ENCODE measurements around the gene SEL1L2.

Gene SEL1L2

DNA sequence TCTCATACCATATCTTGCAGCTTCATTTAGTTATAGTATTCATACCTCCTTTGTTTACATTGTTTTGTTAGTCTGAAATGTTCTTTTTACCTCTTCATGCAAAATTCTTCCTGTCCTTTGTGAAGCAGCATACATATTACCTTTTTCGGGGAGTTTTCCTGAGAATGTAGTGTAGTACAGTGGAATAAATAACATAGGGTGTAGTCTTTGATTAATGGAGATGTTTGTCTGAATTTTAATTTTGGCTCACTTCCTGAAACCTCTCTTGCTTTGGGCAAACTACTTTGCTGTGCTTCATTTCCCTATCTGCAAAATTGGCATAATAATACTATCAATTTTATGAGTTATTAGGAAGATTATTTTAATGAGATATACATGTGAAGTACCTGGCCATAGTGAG lies 10.5 kb upstream of the SEL1L2 start:
- TF ChIP-seq, protein P1, sequence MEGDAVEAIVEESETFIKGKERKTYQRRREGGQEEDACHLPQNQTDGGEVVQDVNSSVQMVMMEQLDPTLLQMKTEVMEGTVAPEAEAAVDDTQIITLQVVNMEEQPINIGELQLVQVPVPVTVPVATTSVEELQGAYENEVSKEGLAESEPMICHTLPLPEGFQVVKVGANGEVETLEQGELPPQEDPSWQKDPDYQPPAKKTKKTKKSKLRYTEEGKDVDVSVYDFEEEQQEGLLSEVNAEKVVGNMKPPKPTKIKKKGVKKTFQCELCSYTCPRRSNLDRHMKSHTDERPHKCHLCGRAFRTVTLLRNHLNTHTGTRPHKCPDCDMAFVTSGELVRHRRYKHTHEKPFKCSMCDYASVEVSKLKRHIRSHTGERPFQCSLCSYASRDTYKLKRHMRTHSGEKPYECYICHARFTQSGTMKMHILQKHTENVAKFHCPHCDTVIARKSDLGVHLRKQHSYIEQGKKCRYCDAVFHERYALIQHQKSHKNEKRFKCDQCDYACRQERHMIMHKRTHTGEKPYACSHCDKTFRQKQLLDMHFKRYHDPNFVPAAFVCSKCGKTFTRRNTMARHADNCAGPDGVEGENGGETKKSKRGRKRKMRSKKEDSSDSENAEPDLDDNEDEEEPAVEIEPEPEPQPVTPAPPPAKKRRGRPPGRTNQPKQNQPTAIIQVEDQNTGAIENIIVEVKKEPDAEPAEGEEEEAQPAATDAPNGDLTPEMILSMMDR (IDR thresholded peaks at IDR 0.05): no peak

DNA sequence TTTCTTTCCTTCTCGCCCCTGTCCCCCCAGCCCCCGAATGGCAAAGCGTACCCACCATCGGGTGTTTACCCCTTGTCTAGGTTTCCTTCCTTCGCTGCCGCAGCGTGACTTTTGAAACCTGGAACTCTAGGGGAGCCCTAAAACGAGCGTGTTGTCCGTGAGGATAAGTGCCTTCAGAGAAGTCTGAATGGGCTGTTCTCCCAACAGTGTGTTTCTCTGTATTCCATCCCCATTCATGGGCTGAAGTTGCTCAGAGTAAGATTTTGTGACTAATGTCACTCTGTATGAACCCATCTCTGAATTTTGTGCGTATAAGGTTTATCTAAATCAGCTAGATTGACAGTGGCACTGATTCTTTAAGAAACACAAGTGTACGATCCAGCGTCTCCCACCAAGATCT lies 5.9 kb upstream of the SEL1L2 start:
- TF ChIP-seq, protein P1 (IDR thresholded peaks at IDR 0.05): no peak

DNA sequence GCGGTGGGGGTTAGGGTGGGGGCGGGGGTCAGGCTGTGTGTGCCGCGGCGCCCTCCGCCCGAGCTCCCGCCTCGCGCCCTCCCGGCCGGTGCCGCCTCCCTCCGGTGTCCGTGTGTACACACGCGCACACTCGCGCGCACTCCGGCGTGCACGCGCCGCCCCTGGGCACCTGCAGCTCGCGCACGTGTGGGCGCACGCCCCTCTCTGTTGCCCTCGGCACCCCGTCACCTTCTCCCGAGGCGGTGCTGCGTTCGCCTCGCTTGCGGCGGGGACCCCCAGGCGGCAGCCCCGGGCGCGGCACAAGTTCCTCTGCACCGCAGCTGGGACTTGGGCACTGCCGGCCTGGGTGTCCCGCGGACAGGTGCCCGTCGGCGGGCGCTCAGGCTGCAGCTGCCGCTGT lies 5.4 kb upstream of the SEL1L2 start:
- TF ChIP-seq, protein P1 (IDR thresholded peaks at IDR 0.05): no peak

DNA sequence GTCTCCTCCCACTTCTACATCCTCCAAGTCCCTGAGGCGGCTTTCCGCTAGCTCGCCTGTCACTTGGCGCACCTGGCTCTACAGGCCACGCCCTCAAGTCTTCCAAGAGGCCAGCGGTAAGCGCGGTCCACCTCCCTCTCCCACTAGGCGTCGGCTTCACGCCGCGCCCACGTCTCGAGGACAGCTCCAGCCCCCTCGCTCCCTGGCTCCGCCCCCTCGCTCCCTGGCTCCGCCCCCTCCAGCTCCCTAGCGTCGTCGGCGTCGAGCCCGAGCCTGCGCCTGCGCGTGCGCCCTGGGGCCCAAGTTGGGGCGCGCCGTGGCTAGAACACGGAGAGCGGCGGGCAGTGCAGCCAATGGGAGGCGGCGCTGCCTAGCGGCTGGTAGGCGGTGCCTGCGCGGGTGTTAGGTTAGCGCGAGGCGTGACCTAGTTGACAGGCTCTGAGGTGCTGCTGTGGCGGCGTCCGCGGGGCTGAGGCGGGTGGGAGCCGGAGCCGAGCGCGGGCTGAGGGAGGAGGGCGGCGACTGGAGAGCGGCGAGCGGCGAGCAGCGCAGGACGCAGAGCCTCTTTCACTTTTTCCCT lies 4.8 kb upstream of the SEL1L2 start, which contains the start of gene MACROD2:
TSS of gene MACROD2 (plus strand) at position 431 of the 580 bp plus-strand sequence.
- TF ChIP-seq, protein P1 (IDR thresholded peaks at IDR 0.05): no peak

DNA sequence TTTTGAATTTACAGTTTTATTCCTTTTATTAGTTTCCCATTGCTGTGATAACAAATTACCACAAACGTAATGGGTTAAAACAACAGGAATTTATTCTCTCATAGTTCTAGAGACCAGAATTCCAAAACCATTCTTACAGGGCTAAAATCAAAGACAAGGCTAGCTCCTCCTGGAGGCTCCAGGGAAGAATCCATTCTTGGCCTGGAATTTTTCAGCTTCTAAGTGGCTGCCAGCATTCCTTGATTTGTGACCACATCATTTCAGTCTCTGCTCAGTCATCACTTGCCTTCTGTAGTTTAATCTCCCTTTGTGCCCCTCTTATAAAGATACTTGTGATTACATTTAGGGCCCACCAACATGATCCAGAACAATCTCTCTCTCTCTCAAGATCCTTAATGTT lies 897 bp upstream of the SEL1L2 start:
- TF ChIP-seq, protein P1 (IDR thresholded peaks at IDR 0.05): no peak

DNA sequence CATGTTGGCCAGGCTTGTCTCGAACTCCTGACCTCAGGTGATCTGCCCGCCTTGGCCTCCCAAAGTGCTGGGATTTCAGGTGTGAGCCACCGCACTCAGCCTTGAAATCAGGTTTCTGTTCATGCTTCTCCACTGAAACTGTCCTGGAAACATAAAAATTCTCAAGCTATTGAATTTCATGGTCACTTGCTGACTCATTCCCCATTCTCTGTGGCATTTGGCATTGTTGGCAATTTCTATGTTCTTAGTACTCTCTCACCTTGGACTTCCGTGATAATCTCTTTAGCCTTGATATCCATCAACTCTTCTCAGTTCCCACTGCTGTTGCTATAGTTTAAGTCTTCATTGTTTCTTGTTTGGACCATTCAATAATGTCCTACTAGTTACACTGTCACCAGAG lies 6.2 kb downstream of the SEL1L2 start:
- TF ChIP-seq, protein P1 (IDR thresholded peaks at IDR 0.05): no peak

DNA sequence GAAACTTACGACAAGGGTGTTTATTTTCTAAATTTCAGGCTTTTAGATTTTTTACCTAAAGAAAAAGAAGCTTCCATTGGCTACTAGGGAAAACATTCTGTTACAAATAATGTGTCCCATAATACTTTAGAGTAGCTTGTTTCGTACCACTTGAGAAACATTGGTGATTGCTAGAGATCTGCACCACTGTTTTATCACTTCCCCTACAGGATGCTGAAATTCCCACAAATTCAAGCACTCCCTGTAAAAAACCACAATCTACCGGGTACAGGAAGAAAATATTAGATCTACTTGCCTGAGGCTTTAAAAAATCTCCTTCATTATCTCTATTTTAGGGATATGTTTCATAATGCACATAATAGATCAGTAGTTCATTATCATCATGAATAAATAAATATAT lies 29.9 kb downstream of the SEL1L2 start:
- TF ChIP-seq, protein P1 (IDR thresholded peaks at IDR 0.05): no peak

DNA sequence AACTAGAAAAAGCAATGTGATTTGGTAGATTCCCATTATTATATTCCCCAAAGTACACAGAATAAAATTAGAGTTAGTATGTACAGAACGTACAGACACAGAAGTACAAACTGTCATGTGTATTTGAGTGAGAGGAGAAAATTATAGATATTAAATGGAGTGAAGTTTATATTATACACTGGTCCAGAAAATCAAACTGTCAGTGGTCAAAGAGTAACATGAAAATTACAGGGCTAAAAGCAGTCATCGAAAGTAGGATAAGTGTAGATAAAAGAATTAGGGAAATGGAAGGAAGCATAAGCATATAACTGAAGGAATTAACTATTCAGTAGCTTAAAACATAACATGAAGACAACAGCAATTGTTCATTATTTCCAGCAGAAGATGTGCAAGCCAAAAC lies 30.3 kb downstream of the SEL1L2 start:
- TF ChIP-seq, protein P1 (IDR thresholded peaks at IDR 0.05): no peak
